Bronchial epithelial cell (primary cell): ENCODE results near the gene MANF. TPM values are rescaled to one million over a fixed set of nuclear protein-coding genes. Genes with fewer than 3 reads are reported as not detected.
A peak's percentile ranks its signal among the peaks of the same experiment; 100 is the strongest.

ENCODE experiments used
- DNase-seq: peaks from one replicate; pipeline ENCODE4 v3.0.0-alpha.2; 2010; ENCODE audit warnings: low read depth
- FAIRE-seq: peaks from 2 replicates; lab custom pipeline; 2011; peaks lifted over from hg19 to GRCh38; lab: Jason Lieb, UNC
- H3K27me3 ChIP-seq: 2 replicates; pipeline ENCODE4 v1.5.1; 2011; ENCODE audit warnings: low read length; ENCODE audit not compliant: control insufficient read depth, insufficient read depth
- H3K36me3 ChIP-seq: 2 replicates; pipeline ENCODE4 v1.5.1; 2011; ENCODE audit warnings: low read length; ENCODE audit not compliant: control insufficient read depth, insufficient read depth
- H3K4me3 ChIP-seq: 2 replicates; pipeline ENCODE4 v1.5.1; 2011; ENCODE audit warnings: mild to moderate bottlenecking, low read depth, low read length, control low read depth
- total RNA-seq: library from RNA; depleted of rRNA; stranded (reverse); fragments of >200 nt; gene quantifications from 2 replicates; pipeline ENCODE4 v1.2.1, GENCODE V29; 2014
- TF ChIP-seq, protein P1 (sequence below): IDR thresholded peaks from 2 replicates; pipeline ENCODE4 v1.5.1; 2011; ENCODE audit warnings: mild to moderate bottlenecking, moderate library complexity, low read length, control low read depth, inconsistent platforms; ENCODE audit not compliant: insufficient read depth, severe bottlenecking

MANF gene
- total RNA-seq, 1 donor from 2014 or later = 315 TPM

DNA sequence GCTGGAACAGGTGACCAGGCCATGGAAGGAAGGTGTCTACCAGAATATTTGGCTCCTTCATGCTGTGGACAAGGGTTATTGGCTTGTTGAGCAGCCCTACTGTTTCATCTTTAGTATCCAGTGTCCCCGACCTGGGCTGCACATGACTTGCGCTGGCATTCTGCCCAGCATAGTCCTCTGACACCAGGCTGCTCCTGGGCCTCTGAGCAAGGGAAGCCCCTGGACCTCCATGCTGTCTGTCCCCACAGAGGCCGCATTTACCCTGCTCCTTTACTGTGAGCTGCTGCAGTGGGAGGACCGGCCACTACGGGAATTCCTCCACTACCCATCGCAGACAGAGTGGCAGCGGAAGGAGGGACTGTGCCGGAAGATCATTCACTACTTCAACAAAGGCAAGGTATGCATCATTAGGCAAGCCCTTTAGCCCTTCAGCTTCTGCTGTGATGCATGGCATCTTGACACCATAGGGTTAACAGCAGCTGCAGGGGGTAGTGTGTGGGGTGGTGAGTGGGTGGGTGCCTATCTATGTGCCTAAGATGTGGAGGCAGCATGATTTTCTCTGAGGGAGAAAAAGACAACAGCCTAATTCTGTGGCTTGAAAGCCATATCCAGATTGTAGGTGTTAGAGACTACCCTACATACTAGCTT is 44.0 kb upstream of the MANF start:
- TF ChIP-seq, protein P1, sequence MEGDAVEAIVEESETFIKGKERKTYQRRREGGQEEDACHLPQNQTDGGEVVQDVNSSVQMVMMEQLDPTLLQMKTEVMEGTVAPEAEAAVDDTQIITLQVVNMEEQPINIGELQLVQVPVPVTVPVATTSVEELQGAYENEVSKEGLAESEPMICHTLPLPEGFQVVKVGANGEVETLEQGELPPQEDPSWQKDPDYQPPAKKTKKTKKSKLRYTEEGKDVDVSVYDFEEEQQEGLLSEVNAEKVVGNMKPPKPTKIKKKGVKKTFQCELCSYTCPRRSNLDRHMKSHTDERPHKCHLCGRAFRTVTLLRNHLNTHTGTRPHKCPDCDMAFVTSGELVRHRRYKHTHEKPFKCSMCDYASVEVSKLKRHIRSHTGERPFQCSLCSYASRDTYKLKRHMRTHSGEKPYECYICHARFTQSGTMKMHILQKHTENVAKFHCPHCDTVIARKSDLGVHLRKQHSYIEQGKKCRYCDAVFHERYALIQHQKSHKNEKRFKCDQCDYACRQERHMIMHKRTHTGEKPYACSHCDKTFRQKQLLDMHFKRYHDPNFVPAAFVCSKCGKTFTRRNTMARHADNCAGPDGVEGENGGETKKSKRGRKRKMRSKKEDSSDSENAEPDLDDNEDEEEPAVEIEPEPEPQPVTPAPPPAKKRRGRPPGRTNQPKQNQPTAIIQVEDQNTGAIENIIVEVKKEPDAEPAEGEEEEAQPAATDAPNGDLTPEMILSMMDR = no peak
- Histone ChIP-seq H3K36me3 (no peaks in the 10 kb centered on the region), H3K4me3 (no peak overlapping the region), H3K27me3 (no peaks in the 10 kb centered on the region)
- FAIRE-seq = no peak
- DNase-seq = no peak

DNA sequence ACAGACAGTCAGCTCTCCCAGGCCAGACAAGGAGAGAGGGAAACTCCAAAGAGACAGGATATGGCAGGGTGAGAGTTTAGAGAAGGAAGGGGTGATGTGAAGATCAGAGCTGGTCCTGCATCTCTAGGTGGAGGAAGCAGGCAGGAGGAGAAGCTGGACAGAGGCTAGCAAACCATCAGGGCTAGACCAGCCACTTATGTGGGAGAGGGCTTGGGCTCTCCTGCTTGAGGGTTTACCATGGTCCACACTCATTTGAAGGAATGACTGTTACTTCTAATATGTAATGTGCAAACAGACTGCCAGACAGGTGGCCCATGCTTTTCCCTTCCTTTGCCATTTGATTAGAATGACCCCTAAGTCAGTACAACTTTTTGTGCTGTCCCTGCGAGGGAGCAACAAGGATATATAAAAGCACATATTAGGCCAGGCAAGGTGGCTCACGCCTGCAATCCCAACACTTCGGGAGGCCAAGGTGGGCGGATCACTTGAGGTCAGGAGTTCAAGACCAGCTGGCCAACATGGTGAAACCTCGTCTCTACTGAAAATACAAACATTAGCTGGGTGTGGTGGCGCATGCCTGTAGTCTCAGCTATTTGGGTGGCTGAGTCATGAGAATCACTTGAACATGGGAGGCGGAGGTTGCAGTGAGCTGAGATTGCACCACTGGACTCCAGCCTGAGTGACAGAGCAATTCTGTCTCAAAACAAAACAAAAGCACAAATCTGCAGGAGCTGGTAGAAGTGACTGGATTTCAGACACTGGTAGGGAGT is 41.0 kb upstream of the MANF start:
- FAIRE-seq = no peak

DNA sequence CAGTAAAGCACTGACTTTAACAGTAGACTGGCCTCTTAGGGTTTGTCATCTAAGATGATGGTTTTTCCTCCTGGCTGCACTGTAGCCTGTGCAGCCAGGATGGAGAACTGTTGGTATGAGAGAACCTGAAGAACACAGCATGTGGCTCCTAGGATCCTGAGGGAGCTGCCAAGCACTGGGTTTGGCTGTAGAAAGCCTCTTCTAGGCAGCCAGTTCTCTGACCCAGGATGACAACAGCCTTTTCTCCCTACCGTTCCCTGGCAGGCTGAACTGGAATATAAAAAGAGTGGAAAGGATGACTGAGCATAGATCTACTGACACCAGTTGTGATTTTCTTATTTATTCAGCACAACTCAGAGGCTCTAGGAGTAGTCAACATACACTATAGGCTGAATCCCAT is 34.3 kb upstream of the MANF start:
- H3K36me3 ChIP-seq = no peaks in the 10 kb centered on the region
- H3K4me3 ChIP-seq = no peak overlapping the region
- TF ChIP-seq, protein P1 = no peak
- no peaks in the 10 kb centered on the region for H3K27me3 ChIP-seq
- no peak for FAIRE-seq
- no peak for DNase-seq

More for the DNA sequence above, 41.0 kb upstream of the MANF start:
- Histone ChIP-seq H3K27me3 (no peaks in the 10 kb centered on the region), H3K4me3 (no peak overlapping the region), H3K36me3 (no peaks in the 10 kb centered on the region)
- TF ChIP-seq, protein P1 = no peak
- peak; percentile 77 for DNase-seq

DNA sequence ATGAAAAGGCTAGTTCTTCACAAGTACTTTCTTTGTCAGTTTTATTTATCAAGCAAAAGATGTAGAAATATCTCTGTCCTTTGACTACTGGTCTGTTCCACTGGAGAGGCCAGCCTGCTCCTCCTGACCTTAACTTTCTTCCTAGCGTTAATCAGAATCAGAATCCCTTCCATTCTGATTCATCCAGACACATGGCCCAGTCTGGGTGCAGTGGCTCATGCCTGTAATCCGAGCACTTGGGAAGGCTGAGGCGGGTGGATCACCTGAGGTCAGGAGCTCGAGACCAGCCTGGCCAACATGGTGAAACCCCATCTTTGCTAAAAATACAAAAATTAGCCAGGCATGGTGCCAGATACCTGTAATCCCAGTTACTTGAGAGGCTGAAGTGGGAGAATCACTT is 32.0 kb upstream of the MANF start:
- no peaks in the 10 kb centered on the region for H3K36me3 ChIP-seq
- TF ChIP-seq, protein P1 = no peak
- DNase-seq = no peak
- H3K4me3 ChIP-seq = no peak overlapping the region
- FAIRE-seq = no peak
- H3K27me3 ChIP-seq = no peaks in the 10 kb centered on the region

DNA sequence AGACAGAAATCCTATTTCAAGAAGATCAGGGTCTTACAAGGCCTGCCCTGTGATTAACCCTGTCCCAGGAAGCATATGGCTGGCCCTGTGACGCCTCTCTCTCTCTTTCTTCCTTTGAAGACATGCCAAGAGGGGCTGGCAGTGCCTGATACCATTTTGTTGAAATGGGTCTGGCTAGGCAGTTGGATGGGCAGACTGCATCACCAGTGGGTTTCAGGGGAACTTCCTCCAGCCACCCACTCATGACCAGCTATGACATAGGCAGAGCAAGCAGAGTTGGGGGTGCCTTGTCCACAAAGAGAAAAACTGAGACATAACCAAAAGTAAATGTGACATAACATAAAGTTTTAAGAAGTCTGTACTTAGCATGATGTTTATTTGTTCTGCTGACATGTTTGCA is 31.4 kb upstream of the MANF start:
- Histone ChIP-seq H3K4me3 (no peak overlapping the region), H3K27me3 (no peaks in the 10 kb centered on the region), H3K36me3 (no peaks in the 10 kb centered on the region)
- DNase-seq (no peak), FAIRE-seq (no peak)
- TF ChIP-seq, protein P1 = no peak
